OCI-LY3 (cell line): ENCODE results near the gene KDM3A.

Source experiments
- H2AFZ ChIP-seq: fragments of 200-600, 300-600 bp; shearing (Covaris generic); 2 replicates; pipeline ENCODE4 v1.6.0; 2014; ENCODE audit warnings: antibody characterized with exemption, low read depth, low read length
- H3K27ac ChIP-seq: fragments of 200-600, 300-600 bp; sonication (generic); 2 replicates; pipeline ENCODE4 v1.5.1; 2014; ENCODE audit warnings: mild to moderate bottlenecking, low read length, moderate library complexity, mixed read lengths
- H3K27me3 ChIP-seq: fragments of 200-600, 300-600 bp; sonication (generic); 2 replicates; pipeline ENCODE4 v1.6.1; 2014; ENCODE audit warnings: low read depth, low read length, mixed read lengths
- H3K36me3 ChIP-seq: fragments of 200-600, 300-600 bp; sonication (generic); replicated peaks from 2 replicates; pipeline ENCODE3; 2014; ENCODE audit warnings: low read depth, low read length, mixed read lengths
- H3K4me1 ChIP-seq: fragments of 300-600, 200-600 bp; sonication (generic); 2 replicates; pipeline ENCODE4 v1.6.1; 2014; ENCODE audit warnings: low read length, mixed read lengths
- H3K4me2 ChIP-seq: fragments of 200-600, 300-600 bp; sonication (generic); 2 replicates; pipeline ENCODE4 v1.6.1; 2014; ENCODE audit warnings: low read length, mixed read lengths
- H3K4me3 ChIP-seq: fragments of 300-600, 200-600 bp; sonication (generic); 2 replicates; pipeline ENCODE4 v1.5.1; 2014; ENCODE audit warnings: antibody characterized with exemption, mild to moderate bottlenecking, low read length, moderate library complexity
- H3K79me2 ChIP-seq: fragments of 300-600, 200-600 bp; shearing (Covaris generic); 2 replicates; pipeline ENCODE4 v1.6.1; 2014; ENCODE audit warnings: mild to moderate bottlenecking, low read length, mixed read lengths
- H3K9ac ChIP-seq: fragments of 300-600, 200-600 bp; shearing (Covaris generic); 2 replicates; pipeline ENCODE4 v1.6.0; 2014; ENCODE audit warnings: mild to moderate bottlenecking, low read length, moderate library complexity
- H3K9me3 ChIP-seq: fragments of 200-600, 300-600 bp; shearing (Covaris generic); 2 replicates; pipeline ENCODE4 v1.6.1; 2014; ENCODE audit warnings: low read length, mixed read lengths; ENCODE audit not compliant: insufficient read depth
- H4K20me1 ChIP-seq: fragments of 200-600, 300-600 bp; sonication (generic); 2 replicates; pipeline ENCODE4 v1.6.1; 2016; ENCODE audit warnings: low read length, mixed read lengths; ENCODE audit not compliant: insufficient read depth
- CTCF ChIP-seq: fragments of 200-600, 300-600 bp; sonication (generic); IDR thresholded peaks from 2 replicates; pipeline ENCODE4 v1.5.1; 2014; ENCODE audit warnings: antibody characterized with exemption, low read length, low read depth
- EZH2phosphoT487 ChIP-seq: fragments of 200-600 bp; shearing (Covaris generic); IDR thresholded peaks from 2 replicates; pipeline ENCODE4 v1.6.1; 2018; ENCODE audit warnings: antibody characterized with exemption, mixed run types, low read depth

The KDM3A gene

GRCh38 chr2:86512892-86513291 is 71.7 kb downstream of the KDM3A start:
- TF ChIP-seq EZH2phosphoT487: no peak
- no peak for TF ChIP-seq CTCF
- no peaks in the 10 kb centered on the region for H3K27me3 ChIP-seq
- peaks cover 10% of the 10 kb centered on the region for H3K36me3 ChIP-seq
- no peaks in the 10 kb centered on the region for H3K79me2 ChIP-seq
- H3K27ac ChIP-seq: no peak overlapping the region
- H3K9me3 ChIP-seq: no peaks in the 10 kb centered on the region
- no peak overlapping the region for H3K4me3 ChIP-seq
- no peak overlapping the region for H2AFZ ChIP-seq
- H4K20me1 ChIP-seq: no peaks in the 10 kb centered on the region
- no peak overlapping the region for H3K4me2 ChIP-seq
- H3K4me1 ChIP-seq: no peaks in the 10 kb centered on the region
- H3K9ac ChIP-seq: no peak overlapping the region

GRCh38 chr2:86513948-86514660 is 72.9 kb downstream of the KDM3A start:
- H3K9me3 ChIP-seq: no peaks in the 10 kb centered on the region
- TF ChIP-seq EZH2phosphoT487: no peak
- TF ChIP-seq CTCF: no peak
- no peak overlapping the region for H3K4me3 ChIP-seq

GRCh38 chr2:86518481-86518880 is 77.3 kb downstream of the KDM3A start:
- Histone ChIP-seq H3K9me3 (0 out of 2 replicates have a peak, but pooled peaks cover 6% of the 10 kb centered on the region), H3K4me2 (no peak overlapping the region), H3K4me3 (no peak overlapping the region), H3K79me2 (no peaks in the 10 kb centered on the region), H3K27me3 (no peaks in the 10 kb centered on the region), H3K4me1 (no peaks in the 10 kb centered on the region), H4K20me1 (no peaks in the 10 kb centered on the region), H3K36me3 (peaks cover 24% of the 10 kb centered on the region), H3K27ac (no peak overlapping the region), H2AFZ (no peak overlapping the region), H3K9ac (no peak overlapping the region)
- TF ChIP-seq EZH2phosphoT487: no peak
- TF ChIP-seq CTCF: peak; percentile 32

More at GRCh38 chr2:86513948-86514660, 72.9 kb downstream of the KDM3A start:
- H3K79me2 ChIP-seq: no peaks in the 10 kb centered on the region
- no peaks in the 10 kb centered on the region for H3K4me1 ChIP-seq
- H4K20me1 ChIP-seq: no peaks in the 10 kb centered on the region
- H3K36me3 ChIP-seq: peaks cover 4% of the 10 kb centered on the region
- H3K27ac ChIP-seq: no peak overlapping the region
- no peak overlapping the region for H3K4me2 ChIP-seq
- no peaks in the 10 kb centered on the region for H3K27me3 ChIP-seq
- H3K9ac ChIP-seq: no peak overlapping the region
- no peak overlapping the region for H2AFZ ChIP-seq

- Histone ChIP-seq H4K20me1 (no peaks in the 10 kb centered on the region), H3K79me2 (no peaks in the 10 kb centered on the region), H3K4me2 (no peak overlapping the region), H3K4me1 (no peaks in the 10 kb centered on the region), H3K9me3 (0 out of 2 replicates have a peak, but pooled peaks cover 6% of the 10 kb centered on the region), H3K27me3 (no peaks in the 10 kb centered on the region), H2AFZ (no peak overlapping the region), H3K4me3 (no peak overlapping the region), H3K36me3 (peaks cover 24% of the 10 kb centered on the region), H3K9ac (no peak overlapping the region), H3K27ac (no peak overlapping the region)
- TF ChIP-seq CTCF: no peak
- TF ChIP-seq EZH2phosphoT487: no peak
These were observed 78.2 kb downstream of the KDM3A start for GRCh38 chr2:86519349-86519748.
